CD4-positive, alpha-beta T cell treated with Interleukin-15 for 1 hour (primary cell): ENCODE results near the gene ECM1.

Source experiments
- DNase-seq: peaks from one replicate; pipeline ENCODE4 v3.0.0-alpha.2; 2020

Gene ECM1

DNA sequence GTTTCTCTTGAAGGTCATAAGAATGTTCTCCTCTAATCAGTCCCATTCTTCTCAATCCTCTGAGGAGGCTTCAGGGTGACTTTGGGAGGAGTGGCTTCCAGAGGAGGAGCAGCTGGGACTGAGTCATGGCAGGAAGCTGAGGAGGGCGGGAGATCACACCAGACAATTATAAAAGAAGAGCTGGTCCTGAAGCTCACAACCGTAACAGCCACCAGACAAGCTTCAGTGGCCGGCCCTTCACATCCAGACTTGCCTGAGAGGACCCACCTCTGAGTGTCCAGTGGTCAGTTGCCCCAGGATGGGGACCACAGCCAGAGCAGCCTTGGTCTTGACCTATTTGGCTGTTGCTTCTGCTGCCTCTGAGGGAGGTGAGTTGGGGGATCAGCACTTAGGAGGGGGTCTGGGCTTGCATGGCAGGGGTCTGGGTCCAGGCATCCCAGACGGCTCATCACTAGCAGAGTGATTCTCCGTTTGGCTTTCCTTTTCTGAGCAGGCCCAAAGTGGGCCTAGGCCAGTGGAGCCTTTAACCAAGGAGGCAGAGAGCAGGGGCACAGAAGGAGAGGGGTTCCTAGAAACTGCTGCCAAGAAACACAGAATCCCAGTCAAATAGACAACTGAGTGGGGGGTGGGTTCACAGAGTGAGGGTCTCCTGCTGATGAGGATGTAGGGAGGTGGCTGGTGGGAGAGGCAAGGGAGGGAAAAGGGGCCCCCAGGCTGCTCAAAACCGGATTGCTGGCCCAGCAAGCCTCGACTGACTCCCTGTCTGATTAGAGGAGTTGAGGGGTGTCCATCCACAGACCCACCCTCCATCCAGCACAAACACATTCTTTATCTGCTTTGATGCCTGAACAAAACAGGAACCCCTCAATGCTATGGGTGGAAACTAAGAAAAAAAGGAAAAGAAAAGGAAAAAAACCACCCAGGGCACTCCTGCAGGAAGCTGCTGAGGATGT lies at the start of gene ECM1:
Gene ECM1 (plus strand): TSS at position 198 of the 953 bp plus-strand sequence. CDS start 101 bp downstream, at position 299.
- DNase-seq: peak; percentile 29

DNA sequence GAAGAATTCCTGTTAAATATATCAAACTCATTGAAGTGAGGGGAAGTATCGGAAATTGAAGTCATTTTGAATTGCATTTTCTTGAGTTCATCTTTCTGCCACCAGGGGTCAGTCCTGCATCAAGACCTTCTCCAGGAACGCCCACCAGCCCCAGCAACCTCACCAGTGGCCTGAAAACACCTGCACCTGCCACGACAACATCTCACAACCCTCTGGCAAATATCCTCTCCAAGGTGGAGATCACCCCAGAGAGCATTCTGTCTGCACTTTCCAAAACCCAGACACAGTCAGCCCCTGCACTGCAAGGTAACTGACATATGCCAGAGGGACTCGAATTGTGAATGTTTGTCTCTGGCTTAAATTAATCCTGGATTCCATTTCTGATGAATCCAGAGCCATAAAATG lies 43.5 kb upstream of the ECM1 start:
- peak; percentile 66 for DNase-seq

DNA sequence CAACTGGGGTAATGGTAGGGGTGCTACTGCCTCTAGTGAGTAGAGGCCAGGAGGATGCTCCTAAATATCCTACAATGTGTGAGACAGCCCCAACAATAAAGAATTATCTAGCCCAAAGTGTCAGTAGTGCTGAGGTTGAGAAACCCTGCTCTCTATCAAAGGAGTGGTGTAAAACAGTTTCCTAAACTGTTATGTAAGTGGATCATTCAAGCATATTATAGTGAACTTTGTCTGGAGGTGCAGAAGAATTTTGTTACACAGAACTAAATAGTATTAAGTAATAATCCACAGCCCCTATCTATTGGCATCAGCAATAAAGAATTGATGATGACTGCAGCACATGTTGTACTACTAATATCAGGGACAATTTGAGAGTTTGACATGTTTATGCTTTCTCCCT lies 40.9 kb upstream of the ECM1 start:
- no peak for DNase-seq

DNA sequence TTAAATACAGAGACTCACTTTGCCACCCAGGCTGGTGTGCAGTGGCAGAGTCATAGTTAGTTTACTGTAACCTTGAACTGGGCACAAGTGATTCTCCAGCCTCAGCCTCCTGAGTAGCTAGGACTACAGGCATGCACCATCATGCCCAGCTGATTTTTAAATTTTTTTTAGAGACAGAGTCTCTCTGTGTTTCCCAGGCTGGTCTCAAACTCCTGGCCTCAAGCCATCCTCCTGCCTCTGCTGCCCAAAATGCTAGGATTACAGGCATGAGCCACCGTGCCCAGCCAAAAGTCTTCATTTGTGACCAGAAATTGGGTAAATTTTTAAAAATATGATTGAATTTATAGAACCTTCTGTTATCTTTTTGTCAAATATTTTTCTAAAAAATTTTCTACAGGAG lies 38.6 kb upstream of the ECM1 start:
- DNase-seq: no peak

DNA sequence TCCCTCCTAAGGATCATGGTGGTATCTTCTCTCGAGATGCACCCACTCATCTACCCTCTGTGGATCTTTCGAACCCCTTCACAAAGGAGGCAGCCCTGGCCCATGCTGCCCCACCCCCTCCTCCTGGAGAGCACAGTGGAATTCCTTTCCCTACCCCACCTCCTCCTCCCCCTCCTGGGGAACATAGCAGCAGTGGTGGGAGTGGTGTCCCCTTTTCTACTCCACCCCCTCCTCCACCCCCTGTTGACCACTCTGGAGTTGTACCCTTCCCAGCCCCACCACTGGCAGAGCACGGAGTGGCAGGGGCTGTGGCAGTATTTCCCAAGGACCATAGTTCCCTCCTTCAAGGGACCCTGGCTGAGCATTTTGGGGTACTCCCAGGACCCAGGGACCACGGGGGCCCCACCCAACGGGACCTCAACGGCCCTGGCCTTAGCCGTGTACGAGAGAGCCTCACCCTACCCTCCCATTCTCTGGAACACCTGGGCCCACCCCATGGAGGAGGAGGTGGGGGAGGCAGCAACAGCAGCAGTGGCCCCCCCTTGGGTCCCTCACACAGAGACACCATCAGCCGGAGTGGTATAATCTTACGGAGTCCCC lies 35.2 kb upstream of the ECM1 start:
- DNase-seq: no peak

DNA sequence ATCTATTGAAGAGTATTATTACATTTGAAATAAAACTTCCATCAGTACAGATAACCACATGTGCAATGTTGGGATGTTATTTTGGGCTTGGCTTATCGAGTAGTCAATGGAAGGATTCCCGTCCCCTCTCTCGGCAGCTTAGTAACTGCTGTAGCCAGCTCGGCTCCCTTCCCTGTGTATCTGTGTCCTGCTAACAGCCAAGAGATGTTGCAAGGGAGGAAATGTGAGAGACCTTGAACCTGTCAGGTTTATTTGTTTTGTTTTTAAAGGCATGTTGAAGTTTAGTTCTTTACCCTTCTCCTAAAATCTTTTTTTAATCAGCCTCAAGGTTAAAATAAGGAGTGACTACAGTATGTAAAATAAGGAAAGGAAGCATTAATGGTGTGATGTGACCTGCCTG lies 34.2 kb upstream of the ECM1 start:
- DNase-seq: no peak

DNA sequence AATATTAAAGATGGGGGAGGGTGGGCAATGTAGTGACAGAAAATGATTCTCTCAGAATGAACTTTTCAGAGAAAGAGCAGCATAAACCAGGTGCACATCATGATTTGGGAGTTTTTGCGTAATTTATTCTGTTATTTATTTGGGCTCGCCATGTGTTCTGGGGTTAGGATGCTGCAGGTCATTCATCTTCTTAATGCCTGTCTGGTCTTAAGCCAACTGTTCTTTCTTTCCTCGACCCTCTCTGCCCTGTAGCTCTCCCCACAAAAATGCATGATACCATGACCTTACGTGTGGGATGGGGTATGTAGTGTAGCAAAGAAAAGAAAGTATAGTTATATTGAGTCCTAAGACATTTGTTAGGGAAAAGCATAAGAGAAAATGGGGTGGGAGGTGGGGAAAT lies 33.0 kb upstream of the ECM1 start:
- no peak for DNase-seq

DNA sequence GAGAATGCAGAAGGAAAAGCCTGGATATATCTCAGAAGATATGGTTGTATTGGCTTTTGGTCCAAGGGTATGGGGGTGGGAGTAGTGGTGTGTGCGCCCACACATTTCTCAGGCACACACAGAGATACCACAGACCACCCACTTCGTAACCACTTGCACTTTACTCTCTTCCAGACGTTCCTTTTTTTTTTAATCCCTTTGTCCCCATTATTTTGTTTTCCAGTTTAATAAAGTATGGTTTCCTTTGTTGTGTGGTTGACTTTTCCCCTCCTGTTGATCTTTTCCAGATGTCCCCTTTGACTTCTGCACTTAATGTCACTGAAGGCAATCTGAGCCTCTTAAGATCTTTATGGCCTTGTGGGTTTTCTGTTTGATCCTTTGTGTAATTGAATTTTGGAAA lies 31.2 kb upstream of the ECM1 start:
- no peak for DNase-seq

DNA sequence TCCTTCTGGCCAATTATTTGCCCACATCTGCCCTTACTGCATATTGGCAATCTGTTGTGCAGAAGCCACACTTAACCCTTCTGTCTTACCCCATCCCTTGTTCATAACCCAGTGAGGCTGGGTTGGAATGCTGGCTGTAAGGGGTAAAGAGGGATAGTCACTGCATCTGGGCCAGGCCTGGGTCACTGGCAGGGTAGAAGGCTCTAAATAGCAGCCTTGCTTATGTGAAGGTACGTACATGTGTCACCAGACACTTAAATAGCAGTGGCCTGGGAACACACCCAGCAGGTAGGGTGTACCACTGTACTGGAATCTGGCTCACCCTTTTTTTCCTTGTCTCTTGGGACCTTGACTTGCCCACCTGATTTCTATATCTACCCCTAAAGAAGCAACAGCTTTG lies 30.6 kb upstream of the ECM1 start:
- no peak for DNase-seq

DNA sequence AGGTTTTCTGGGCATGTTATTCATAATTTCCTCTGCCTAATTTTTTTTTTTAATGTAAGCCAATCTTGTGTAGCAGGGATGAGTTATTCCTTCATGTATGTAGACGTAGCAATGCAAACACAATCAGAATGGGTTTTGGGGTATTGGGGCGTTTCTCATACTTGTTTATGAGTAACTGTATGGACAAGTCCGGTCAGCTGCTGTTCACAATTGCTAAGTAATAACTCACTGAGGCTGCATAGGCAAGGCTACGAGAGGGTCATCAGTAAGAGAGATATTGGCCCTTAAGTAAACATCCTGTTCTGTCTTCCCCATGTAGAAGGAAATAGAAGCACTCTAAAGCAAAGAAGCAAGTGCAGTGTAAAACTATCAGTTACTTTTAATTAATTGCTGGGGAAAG lies 30.2 kb upstream of the ECM1 start:
- DNase-seq: no peak

DNA sequence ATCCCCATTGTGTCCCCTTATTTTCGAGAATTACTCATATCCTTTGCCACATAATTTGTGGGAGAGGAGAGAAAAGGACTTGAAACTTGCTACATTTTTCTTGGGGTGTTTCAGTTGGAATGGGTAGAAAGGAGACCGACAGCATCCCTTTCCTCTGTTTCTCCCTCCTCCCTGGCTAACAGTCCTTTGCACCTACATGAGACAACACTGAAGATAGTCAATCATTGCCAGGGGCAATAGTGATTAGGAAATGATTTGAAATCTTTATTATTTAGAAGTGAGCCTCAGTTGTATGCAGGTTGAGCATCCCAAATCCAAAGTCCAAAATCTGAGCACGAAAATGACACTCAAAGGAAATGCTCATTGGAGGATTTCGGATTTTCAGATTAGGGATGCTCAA lies 28.5 kb upstream of the ECM1 start:
- no peak for DNase-seq

DNA sequence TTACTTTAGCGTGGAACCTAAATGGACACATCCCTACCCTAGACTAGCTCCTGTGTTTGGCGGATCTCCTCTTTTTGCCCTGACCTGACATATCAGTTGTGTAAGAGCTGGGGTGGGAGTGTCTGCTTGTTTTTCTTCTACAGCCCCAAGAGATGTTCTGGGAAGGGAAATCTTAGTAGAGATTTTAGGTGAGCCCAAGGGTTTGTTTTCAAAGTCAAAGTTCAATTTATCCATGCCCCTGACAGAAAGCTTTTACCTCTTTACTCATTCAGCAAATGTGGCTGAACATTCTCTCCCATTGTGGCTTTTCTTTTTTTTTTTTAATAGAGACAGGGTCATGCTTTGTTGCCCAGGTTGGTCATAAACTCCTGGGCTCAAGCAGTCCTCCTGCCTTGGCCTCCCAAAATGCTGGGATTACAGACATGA lies 28.0 kb upstream of the ECM1 start:
- DNase-seq: no peak

DNA sequence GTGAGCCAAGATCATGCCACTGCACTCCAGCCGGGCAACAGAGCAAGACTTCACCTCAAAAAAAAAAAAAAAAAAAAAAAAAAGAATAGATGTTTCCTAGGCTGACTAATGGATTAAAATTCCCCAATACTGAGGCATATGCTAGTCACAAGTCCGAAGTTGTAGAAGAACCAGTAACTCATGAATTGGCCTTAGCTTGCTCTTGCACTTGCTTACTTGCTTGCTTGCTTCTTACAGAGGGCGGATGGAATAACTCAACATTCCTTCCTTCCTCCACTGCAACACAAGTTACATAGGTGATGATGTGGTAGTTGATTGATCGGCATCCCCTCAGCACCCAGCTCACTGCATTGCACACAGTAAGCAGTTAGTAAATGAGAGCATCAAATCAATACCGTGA lies 23.5 kb upstream of the ECM1 start:
- no peak for DNase-seq

DNA sequence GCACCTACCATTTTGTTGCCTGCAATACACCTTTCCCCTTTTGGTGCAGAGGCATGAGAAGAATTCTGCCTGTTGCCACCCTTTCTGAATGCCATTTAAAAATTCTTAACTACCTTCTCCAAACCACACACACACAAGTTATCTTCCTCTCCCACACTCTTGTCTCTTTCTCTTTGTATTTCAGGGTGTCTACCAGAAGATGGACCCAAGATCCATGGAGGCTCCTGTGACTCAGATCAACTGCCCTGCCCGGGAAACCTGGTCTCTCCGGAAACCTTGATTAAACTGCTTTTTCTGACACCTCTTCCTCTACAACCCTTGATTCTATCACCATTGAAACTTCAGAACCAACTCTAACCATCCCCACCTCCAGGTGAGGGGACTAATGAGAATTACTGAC lies 23.0 kb upstream of the ECM1 start:
- no peak for DNase-seq

DNA sequence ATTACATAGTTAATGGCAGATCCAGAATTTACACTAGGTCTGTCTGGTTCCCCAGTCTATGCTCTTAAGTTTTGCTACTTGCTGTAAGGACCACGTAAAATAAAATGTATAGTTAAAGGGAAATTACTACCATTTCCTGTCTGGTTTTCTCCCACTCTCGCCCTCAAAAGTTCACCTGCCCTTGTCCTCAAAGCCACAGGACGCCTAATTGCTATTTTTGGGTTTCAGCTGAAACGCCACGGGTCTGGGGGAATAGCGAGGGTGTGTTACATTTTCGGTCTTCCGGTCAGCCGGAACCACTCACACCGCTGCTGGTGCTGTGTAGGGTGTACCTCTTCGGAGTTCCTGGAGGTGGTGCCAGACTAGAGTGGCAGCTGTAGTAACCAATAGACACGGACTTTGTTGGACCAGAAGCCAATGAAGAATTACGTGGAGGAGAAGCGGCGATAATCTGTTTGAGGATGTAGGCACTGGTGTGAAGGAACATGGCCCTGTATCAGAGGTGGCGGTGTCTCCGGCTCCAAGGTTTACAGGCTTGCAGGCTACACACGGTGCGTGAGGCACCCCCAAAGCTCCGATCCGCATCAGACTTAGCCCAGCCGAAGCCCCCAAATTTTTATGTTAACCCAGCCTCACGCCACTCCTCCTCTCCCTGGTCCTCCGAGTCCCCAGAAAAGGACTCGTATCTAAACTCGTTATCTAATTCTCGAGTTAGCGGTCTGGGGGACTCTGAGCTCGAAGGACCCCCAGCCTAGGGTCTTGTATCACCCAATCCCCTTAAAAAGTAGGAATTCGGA lies 20.7 kb upstream of the ECM1 start, which contains the start of gene TARS2:
Gene TARS2 (plus strand): TSS at position 454 of the 797 bp plus-strand sequence. CDS start 32 bp downstream, at position 486.
- peak; percentile 97 for DNase-seq

DNA sequence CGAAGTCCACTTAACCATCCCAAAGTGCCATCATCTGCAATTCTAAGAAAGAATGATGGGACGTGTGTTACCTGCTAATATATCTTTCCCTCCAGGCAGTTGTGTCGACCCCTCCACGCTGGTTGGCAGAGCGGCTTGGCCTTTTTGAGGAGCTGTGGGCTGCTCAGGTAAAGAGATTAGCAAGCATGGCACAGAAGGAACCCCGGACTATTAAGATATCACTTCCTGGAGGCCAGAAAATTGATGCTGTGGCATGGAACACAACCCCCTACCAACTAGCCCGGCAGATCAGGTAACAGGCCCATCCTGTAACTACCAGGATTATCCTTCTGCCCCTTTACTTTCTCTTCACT lies 20.2 kb upstream of the ECM1 start:
- DNase-seq: no peak

DNA sequence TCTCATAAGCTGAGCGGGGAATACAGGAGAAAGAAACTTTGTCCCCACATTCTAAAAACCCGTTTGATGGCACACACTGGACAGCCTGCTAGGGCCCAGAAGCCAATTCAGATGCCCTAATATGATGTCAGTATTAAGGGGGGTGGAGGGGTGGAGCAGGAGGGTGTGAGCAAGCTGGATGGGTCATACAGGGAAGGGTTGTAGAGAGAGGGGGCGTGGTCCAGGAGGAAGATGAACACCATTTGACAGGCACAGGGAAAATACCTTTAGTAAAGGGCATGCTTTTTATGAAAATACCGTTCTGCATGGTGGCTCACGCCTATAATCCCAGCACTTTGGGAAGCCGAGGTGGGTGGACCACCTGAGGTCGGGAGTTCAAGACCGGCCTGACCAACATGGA lies 14.7 kb upstream of the ECM1 start:
- no peak for DNase-seq

DNA sequence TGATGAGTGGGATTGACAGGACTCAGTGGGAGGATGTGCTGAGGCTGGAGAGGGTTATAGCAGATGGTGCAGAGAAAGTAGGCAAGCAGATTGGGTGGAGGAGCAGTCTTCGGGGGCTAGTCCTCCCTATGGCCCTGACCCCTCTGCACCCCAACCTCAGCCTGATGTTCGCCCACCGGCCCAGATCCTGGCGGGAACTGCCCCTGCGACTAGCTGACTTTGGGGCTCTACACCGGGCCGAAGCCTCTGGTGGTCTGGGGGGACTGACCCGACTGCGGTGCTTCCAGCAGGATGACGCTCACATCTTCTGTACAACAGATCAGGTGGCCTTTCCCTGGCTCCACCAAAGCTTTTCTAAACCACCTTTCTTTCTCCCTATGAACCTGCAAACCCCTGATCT lies 9.6 kb upstream of the ECM1 start:
- no peak for DNase-seq

DNA sequence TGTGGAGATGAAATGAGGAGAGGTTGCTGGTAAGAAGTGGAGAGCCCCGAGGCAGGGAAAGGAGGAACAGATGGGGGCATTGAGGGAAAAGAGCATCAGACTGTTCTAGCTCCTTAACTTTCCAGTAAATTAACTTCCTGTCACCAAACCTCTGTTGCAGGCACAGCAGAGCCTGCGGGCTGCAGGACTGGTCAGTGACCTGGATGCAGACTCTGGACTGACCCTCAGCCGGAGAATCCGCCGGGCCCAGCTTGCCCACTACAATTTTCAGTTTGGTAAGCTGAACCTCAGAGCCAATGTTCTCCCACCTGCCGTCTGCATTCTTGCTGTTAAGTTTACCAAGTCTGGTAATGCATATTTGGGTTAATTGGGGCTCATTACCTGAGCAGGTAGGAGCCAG lies 2.5 kb upstream of the ECM1 start:
- no peak for DNase-seq

DNA sequence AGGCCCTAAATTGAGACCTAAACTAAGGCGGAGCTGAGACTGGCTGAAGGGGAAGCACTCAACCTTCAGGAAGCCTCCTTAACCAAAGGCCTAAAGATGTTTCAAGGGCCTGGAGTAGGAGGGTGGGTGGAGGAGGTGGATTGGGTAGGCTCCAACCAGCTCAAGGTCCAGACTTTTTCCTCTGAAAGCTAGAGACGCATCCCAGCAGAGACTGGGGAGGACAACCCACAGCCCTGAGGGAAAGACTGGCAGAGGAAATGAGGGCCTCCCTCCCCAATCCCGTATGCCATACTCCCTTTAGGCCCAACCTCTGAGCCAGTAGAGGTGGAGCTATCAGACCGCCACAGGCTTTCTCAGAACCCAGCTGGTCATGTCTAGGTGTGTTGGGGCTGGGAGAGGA lies 1.1 kb downstream of the ECM1 start:
- DNase-seq: no peak

DNA sequence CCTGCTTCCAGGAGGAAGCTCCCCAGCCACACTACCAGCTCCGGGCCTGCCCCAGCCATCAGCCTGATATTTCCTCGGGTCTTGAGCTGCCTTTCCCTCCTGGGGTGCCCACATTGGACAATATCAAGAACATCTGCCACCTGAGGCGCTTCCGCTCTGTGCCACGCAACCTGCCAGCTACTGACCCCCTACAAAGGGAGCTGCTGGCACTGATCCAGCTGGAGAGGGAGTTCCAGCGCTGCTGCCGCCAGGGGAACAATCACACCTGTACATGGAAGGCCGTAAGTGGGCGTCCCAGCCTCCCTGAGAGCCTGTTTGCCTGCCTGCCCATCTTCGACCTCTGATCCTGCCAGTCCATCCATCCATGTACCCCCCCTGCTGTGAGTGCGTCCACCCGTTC lies 3.6 kb downstream of the ECM1 start:
- DNase-seq: no peak

DNA sequence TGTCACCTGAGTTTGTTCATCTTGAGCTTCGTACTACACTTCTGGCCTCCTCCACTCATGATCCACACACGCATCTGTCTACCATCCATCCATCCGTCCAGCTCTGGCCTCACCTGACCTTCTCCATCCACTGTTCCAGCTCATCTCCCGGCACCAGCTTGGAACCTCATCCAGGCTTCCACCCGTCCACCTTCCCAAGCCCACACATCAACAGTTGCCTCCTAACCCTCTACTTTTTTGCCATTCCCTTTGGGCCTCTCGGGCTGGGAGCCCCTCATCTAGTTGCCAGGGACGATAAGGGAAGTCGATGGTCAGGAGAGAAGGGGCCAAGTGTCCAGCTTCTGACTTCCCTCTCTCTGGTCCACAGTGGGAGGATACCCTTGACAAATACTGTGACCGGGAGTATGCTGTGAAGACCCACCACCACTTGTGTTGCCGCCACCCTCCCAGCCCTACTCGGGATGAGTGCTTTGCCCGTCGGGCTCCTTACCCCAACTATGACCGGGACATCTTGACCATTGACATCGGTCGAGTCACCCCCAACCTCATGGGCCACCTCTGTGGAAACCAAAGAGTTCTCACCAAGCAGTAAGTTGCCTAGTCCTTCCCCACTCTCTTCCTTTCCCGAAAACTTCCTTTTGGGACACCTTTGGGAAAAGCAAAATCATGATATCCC lies 4.2 kb downstream of the ECM1 start:
- DNase-seq: no peak

DNA sequence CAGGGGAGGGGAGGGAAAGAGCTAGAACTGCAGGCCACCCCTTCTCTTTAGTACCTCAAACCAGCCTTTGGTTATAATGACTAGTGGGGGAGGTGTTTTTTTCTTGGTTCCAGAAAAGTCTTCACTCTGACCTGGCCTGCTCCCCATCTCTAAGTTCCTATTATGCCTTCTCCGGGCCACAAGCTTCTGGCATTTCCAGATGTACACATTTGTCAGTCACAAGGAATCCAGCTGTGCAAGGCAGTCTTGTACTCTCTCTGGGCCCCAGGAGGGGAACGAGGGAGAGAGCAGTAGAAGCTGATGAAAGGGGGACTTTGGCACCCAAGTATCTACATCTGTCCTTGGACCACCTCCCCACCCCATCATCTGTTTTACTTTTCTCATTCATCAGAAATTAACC lies 4.9 kb downstream of the ECM1 start:
- DNase-seq: no peak
